GM18498 (cell line): ENCODE measurements around the gene DPYSL5.
"Not testable (repeated sequence)": the region's sequence is repeated elsewhere in the genome, so short reads cannot be mapped to it uniquely, and the experiment has no call there.

Source experiments
- ATAC-seq: cut with Tn5 transposase; IDR thresholded peaks from one replicate; pipeline ENCODE4 v1.9.1; 2021; ENCODE audit warnings: mild to moderate bottlenecking, moderate library complexity; ENCODE audit not compliant: unreplicated experiment

DPYSL5 gene

GRCh38 chr2:26847655-26848335, at the start of gene DPYSL5:
Gene DPYSL5, plus strand, starts transcription at chr2:26848132. Its CDS starts 50,368 bp downstream, at chr2:26898500.
- no peak for ATAC-seq

- ATAC-seq, result no peak
Measured at GRCh38 chr2:26801328-26801727, 46.6 kb upstream of the DPYSL5 start.

DNA sequence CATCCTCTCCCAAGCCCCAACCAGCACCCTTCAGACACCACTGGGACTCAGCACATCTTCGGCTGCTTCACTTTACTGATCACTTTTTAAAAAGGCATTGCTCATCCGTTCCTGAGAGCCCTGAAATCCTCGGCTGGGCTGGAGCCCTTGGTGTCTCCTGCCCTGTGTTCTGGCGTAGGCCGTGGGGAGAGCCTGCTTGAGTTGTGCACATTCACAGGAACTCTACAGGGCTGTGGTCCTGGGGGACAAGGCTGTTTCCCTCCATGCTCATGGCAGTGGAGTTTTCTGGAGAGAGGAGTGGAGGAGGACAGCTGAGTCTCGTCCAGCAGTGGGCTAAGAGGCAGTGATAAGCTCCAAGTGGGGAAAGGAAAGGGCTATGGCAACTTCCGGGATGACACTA, 46.1 kb upstream of the DPYSL5 start:
- ATAC-seq, result no peak

GRCh38 chr2:26805241-26805676, 42.7 kb upstream of the DPYSL5 start:
- no peak for ATAC-seq

DNA sequence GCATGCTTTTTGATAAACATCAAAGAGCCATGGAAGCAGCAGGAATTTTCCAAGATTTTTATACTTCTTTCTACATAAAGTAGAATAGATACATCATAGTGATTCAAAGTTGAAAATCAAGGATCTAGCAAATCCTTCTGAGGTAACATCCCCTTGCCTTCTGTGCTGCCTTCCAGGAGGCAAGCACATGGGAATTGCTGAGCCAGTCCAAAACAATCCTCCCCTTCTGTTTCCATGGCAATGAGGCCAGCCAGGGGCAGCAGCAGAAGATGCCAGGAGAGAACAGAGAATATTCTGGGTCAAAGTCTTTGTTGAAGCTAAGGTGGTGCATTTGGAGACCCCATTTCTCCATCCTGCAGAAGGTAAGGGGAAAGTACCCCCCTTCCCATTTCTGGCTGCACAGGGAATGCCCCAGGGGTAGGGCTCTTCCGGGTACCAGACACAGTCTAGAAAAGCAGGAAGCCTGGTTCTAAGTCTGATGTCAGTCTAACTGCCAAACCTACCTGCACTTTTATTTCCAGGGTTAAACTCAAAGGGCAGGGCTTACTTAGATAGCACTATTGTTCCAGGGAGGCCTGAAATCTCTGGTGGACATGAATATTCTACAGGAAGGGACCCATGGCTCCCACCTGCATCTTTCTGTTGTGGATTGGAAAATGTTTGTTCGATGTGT, 40.0 kb upstream of the DPYSL5 start:
- ATAC-seq, result no peak

DNA sequence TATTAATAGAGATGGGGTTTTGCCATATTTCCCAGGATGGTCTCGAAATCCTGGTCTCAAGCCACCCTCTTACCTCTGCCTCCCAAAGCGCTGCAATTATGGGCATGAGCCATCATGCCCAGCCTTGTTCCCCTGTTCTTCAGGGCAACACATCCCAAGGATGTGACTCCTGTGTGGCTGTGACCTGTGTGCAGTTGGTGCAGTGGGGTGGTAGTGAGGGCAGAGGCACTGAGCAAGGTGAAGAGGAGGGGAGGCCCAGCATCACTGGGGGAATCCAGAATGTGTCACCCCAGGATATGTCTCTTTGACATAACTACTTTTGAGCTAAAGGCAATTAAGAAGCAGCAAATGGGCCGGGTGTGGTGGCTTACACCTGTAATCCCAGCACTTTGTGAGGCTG, 38.7 kb upstream of the DPYSL5 start:
- no peak for ATAC-seq

DNA sequence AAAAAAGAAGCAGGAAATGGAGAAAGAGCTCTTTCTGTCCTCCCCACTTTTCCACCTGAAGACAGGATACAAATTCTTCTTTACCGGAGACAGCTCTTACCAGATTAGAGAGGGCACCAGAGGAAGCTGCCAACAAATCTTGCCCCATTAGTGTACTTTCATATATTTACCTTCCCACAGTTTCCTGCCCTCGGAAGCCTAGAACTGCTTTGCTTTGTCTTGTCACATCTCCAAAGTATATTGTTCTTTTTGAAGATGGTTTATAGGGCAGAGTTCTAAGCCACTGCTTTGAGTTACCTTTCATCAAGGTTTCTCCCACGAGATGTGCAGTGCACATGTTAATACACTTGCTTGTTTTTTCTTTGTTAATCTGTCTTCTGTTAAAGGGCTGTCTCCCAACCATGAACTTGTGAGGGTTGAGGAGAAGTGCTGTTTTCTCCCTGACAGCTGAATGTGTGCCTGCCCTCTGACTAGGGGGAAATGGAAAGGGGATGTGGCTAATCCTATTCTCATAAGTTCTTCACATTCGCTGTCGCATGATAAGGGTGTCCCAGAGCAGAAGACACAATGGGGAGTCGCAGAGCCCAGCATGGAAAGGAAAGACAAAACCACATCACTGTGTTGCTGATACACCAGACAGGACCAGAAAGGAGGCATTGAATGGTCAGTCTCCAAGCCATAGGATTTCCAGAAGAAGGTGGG, 37.9 kb upstream of the DPYSL5 start:
- no peak for ATAC-seq

GRCh38 chr2:26811261-26811660, 36.7 kb upstream of the DPYSL5 start:
- ATAC-seq, result no peak

DNA sequence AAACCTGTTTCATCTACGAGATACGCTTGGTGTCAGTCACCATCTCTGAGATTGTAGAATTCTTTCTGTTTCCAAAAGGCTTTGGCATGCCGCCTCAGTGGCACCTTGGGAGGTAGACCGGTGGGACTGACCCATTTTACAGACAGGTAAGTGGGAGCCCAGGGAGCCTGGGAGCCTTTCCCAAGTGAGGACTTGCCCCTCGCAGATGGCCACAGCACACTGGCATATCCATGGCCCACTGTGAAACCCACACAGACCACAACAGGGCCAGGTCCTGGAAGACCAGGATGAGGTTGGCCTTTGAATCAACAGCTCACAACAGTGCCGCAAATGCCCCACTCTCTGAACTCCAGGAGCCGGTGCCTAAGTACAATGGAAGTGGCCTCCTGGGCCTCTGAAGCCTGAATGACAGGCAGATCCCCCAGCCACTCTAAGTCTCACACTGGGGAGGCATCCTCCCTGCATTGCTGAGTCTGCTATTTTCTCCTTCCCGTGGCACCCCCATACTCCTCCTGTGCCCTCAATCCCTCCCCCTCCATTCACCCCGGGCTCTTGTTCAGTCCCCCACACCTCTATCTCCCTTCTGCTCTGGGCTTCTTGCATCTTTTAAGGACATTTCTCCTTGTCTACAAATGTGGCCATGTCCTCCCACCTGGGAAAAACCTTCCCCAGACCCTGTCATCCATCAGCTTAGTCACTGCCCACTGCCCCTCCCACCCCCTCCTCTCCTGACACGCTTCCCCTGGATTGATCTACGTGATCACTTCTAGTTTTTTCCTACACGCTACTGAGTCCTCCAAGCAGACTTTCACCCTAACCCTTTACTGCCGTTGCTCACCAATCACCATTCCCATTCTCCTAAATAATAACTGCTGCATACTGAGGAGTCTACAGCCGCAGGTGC, 35.9 kb upstream of the DPYSL5 start:
- no peak for ATAC-seq

GRCh38 chr2:26812731-26813130, 35.2 kb upstream of the DPYSL5 start:
- no peak for ATAC-seq

DNA sequence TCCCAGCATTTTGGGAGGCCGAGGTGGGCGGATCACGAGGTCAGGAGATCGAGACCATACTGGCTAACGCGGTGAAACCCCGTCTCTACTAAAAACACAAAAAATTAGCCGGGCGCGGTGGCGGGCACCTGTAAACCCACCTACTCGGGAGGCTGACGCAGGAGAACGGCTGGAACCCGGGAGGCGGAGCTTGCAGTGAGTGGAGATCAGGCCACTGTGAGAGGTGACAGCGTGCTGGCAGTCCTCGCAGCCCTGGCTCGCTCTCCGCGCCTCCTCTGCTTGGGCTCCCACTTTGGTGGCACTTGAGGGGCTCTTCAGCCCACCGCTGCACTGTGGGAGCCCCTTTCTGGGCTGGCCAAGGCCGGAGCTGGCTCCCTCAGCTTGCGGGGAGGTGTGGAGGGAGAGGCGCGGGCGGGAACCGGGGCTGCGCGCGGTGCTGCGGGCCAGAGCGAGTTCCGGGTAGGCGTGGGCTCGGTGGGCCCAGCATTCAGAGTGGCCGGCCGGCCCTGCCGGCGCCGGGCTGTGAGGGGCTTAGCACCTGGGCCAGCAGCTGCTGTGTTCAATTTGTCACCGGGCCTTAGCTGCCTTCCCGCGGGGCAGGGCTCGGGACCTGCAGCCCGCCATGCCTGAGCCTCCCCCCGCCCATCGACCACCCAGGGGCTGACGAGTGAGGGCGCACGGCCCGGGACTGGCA, 33.7 kb upstream of the DPYSL5 start:
- not testable (repeated sequence) for ATAC-seq

- no peak for ATAC-seq
Measured at GRCh38 chr2:26816893-26817292, 31.0 kb upstream of the DPYSL5 start.

GRCh38 chr2:26818255-26818654, 29.7 kb upstream of the DPYSL5 start:
- ATAC-seq, result no peak

DNA sequence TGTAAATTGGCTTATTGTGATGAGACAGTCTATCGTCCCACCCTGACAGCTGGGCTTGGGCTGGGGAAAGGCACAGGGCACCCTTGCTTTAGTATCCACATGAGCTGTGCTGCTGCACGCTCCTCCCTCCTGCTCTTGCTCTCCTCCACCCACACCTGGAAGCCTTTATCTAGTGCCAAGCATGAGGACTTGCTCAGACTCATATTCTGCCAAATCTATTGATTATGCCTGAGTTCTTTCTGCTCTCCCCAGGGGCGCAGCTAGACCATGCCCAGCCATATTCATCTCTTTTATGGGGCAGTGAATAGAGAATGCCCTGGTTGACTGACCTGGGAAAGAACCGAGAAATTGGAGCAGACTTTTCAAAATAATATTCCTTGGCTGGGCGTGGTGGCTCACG, 29.0 kb upstream of the DPYSL5 start:
- no peak for ATAC-seq

GRCh38 chr2:26820932-26821331, 27.0 kb upstream of the DPYSL5 start:
- no peak for ATAC-seq

DNA sequence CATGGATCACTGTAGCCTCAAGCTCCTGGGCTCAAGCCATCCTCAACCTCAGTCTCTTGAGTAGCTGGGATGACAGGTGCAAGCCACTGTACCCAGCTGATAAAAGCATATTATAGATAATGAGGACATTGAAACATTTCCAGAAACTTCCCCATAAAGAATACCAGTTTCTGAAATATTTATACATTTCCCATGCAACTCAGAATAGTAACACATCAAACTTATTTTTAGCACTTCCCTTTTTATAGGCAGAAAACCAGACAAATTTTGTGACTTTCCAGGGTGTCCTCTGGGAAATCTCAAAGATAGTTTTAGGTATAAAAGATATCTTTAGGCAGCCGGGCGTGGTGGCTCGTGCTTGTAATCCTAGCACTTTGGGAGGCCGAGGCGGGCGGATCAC, 25.1 kb upstream of the DPYSL5 start:
- no peak for ATAC-seq

DNA sequence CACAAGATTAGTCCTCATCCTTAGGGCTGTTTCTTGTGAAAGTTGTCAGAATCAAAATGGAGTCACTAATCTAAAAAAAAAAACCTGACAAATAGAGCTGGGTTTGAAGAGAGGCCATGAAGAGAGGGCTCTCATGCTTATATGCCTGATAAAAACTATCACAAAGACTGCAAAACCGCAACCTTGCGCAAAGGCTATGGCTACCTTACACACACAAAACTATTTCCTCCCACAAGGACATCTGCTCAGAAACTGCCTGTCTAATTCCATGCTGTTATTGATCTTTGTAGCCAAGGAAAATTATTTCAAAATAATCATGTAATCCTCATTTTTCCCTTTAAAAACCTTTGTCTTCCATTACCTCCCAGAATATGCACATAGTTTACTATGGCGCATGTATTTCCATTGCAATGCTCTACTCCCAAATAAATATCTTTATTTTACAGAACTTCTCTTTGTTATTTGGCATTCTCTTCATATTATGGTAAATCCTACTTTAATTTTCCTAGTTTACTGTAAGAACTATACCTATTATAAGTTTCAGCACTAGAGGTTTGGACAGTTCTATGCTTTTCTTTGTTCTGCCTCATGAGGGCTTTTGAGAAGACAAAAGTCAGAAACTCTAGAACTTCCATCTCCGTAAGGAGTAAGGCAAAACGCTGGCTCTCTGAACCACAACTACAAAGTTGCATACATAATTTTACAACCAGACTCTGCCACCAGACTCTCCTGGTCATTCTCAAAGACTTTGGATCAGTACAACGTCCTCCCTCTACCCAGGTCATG, 9.6 kb upstream of the DPYSL5 start:
- ATAC-seq, result no peak

- no peak for ATAC-seq
Measured at GRCh38 chr2:26840937-26841610, 6.9 kb upstream of the DPYSL5 start.

DNA sequence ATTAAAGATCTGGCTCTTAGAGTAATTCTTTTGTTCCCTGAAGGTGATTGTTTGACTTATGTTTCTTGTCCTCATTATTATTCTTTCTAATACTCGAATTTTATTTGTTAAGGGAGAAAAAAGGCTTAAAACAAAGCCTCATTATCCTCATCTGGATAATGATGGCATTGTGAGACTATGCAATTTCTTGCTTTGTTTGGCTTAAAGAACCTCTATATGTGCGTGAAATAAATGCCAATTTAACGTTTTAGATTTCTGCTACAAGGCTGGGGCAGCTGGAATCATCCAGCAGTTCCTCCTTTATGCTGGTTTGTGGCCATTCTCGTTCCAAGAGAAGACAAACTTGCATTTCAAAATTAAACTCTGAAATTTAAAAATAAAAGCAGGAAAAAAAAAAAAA, 4.9 kb upstream of the DPYSL5 start:
- no peak for ATAC-seq
